GM19463 (cell line): ENCODE measurements around the gene NXPH2.
A peak's percentile ranks its signal among the peaks of the same experiment; 100 is the strongest.
"Not testable (repeated sequence)": the region's sequence is repeated elsewhere in the genome, so short reads cannot be mapped to it uniquely, and the experiment has no call there.

Experiments
- ATAC-seq: cut with Tn5 transposase; IDR thresholded peaks from one replicate; pipeline ENCODE4 v1.9.1; 2021; ENCODE audit warnings: mild to moderate bottlenecking, moderate library complexity; ENCODE audit not compliant: unreplicated experiment

Gene NXPH2

DNA sequence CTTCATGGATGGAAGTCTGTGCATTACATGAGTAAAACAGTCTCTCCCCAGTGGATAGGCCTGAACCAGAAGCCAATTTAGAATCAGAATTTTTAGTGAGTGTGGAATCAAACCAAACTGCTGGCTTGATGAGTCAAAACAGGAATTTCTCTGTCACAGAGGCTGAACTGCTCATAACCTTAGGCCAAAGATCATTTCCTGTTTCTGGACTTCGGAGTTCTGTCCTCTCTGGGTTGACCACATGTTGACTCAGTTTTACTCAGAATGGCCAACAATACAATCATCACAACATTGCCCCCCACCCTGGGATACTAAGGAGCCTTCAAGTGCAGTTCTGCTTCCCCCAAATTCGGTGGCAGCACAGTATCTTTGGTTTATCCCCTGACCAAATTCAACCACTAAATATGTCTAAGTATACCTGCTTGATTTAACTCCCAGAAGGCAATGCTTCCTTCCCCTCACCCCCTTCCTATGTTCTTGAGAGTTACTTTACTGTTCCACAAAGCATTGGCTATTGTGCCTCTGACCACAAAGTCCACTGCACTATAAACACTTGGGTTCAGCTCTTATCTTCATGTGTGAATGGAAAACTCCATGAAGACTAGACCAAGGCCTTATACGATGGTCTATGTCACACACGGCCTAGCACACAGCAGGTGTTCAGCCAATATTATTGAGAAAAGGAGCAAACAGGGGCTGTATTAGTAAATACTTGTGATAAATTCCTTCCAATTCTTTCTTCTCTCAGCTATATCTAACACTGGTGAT is 67.8 kb downstream of the NXPH2 start:
- peak; percentile 89 for ATAC-seq

DNA sequence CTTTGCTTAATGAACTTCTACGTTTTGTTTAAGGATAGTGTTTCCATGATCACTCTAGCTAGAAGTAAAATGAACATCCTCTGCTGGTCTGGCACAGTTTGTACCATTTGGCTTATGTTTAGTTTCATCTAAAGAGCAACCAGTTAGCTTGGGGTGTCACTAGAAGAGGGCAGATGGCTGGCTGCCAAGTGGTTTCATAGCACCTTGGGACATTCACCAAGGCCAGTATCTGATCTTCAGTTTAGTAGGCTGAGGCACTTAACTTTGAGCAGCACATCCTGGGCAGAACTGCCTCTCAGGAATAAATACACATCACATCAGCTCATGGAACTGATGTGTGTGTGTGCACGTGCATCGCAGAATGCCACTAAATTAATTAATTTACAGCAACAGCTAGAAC is 68.4 kb downstream of the NXPH2 start:
- ATAC-seq = peak; percentile 56

DNA sequence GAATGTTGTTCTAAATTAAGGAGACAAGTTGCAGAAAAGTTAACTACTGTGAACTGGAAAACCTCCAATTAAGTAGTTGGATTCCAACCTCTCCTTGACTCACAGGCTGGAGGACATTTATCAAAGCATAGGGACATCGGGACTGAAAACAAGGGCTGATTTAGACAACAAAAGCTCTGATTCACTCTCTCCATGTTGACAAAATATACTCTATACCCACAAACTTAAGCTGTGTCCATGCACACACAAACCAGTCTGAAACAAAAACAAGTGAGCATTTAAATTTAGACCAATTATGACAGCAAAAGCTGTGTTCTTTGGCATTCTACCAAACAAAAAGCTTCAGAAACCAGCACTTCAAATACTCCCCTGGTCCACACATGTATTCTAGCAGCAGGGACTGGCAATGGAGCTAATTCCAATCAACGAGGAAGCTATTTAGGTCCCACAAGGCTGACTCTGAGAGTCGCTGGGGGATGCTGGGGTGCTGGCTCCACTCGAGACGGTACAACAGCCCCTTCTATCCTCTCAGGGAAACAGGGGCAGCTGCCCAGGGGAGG is 71.4 kb downstream of the NXPH2 start:
- no peak for ATAC-seq

DNA sequence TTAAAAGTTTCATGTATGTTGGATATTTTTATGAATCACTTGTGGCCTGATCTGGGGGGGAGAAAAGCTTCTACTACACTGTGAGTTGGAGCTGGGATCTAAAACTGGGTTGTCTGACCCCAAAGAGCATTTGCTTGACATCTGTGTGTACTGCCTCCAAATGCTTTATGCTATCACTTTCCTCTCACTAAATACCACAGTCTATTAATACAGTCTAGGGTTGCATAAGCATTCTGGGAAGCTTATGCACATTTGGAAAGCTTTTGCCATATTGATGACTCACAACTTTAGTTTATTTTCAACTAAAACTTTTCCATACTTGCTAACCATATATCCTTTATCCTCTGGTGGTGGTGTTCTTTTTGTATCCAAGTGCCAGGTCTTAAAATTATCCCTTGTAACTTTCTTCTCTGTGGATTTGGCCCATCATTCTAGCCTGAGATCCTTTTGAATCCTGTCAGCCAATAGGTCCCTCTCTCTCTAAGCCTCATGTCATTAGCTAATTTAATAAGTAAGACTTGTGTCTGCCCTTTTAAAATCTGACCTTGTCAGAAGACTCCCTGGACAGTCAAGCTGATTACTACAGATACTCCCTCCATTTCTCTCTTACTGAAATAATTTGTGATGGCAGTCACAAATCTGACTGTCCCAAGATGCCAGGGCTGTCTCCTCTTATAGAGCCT is 72.7 kb downstream of the NXPH2 start:
- ATAC-seq = no peak

DNA sequence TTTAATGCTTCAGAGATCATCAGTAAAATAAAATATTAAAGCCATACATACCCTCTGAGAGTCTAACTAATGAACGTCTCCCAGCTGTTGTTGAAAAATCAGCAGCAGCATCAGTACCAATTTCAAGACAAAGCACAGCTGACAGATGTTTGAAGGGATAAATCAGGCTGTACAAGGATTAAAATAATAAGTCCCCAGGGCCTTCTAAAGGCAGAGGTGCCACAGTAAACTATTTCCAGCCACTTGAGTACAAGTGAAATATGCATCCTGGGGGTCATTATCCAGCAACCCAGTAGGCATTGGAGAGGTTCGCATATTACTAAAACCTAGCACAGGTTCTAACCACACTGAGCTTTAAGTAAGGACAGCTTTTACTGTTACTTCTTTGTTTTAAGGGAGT is 76.9 kb downstream of the NXPH2 start:
- no peak for ATAC-seq

DNA sequence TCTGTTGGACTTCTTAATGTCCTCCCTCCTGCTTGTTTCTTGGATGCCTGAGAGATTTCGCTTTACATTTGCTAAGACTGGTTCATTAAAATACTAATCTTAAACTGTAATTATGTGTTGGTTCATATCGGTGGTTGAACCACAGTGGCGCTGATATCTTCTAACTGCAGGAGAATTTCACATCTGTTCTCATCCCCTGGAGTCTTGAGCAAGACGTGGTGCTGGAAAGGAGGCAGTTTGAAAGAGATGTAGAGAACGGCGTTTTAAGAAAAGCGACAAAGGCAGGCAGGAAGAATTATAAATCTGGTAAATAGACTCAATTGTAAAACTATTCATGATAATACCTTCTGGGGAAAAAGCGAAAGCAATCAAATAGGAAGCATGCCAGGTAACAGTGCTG is 79.5 kb downstream of the NXPH2 start:
- no peak for ATAC-seq

DNA sequence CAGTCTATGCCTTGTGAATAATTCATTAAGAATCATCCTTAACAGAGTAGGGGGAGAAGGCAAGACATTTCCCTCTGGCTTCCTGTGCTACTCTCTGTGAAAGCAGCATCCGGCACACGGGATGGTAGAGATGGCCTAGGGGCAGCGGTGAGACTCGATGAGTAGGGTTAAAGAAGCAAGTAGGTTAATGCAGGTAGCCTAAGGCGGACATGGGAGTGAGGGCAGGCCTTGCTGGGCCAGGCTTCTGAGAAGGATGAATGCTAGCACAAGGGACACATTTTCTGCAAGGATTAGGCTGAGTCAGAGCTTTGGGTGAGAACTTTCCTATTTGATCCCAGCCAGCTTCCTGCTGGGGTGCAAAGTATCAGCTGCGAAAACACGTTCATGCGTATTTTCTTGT is 80.8 kb downstream of the NXPH2 start:
- ATAC-seq = no peak

DNA sequence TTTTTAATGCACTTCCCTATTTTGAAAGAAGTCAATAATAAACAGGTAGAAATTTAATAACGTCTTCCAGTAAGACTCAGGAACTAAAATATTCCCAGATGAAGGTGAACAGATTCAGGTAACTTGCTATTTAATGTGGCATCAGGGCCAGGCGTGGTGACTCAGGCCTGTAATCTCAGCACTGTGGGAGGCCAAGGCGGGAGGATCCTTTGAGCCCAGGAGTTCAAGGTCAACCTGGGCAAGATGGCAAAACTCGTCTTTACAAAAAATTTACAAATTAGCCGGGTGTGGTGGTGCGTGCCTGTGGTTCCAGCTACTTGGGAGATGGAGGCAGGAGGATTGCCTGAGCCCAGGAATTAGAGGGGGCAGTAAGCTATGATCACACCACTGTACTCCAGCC is 81.8 kb downstream of the NXPH2 start:
- no peak for ATAC-seq

DNA sequence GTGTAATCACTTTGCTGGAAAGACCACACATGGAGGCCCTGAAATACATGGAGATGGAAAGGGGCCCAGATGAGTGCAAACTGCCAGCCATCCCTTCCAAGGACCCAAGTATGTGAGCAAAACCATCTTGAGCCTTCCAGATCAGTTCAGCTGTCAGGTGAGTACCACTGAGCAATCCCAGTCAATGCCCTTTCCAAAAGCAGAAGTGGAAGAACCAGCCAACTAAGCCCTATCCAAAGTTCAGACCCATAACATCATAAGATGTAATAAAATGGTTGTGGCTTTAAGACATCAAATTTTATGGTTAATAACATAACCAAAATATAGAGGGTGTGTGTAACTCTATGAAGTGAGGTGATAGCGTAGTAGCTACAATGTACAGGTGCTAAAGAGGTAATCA is 88.5 kb downstream of the NXPH2 start:
- ATAC-seq = no peak

DNA sequence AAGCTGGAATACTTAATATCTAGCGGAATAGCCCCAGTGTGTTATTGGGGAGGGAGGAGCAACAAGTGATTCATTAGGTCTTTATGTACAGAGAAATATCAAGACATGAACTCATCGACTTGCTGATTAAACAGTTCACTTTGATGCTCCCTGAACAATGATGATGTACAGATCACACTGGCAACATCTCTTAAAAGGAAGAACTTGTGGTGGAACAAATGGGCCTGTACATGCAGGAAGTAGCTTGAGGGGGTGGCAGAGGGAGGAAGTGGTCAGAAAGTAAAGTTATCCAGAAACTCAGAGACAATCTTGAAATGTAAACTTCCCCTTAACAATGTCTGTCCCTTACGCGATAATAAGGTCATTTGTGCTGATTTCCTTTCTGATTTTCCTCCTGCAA is 90.5 kb downstream of the NXPH2 start:
- ATAC-seq = peak; percentile 54

DNA sequence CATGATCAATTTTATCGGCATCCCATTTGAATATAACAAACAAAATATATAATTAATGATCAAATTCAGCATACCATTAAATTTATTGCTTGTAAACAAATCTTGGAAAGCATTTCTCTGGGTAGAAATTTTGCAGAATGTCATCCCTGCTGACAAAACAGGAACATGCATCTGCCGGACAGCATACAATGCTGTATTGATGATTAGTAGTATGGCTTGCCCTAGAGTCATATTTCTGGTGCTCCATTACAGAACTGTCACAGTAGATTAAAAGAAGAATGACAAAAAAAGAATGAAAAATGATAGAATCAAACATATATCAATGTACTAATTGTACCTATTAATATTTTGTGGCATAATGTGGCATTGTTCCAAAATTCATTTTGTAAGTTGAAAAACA is 98.0 kb downstream of the NXPH2 start:
- no peak for ATAC-seq

DNA sequence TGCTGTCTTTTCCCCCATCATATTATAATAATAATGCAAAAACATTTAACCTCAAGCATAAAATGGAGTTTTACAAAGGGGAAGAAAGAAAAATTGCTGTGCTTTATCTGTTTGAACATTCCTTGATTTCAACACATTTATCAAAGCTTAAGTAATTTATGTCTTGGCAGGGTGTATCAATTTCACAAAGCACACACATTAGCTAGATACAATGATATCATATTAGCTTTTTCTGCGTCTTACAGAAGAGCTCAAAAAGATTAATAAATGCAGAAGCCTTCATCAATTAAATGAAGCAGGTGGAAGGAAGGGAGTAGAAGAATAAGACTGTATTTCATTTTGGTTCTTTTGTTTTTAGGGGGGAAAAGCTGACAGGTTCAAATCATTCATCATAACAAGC is 103.0 kb downstream of the NXPH2 start:
- ATAC-seq = no peak

DNA sequence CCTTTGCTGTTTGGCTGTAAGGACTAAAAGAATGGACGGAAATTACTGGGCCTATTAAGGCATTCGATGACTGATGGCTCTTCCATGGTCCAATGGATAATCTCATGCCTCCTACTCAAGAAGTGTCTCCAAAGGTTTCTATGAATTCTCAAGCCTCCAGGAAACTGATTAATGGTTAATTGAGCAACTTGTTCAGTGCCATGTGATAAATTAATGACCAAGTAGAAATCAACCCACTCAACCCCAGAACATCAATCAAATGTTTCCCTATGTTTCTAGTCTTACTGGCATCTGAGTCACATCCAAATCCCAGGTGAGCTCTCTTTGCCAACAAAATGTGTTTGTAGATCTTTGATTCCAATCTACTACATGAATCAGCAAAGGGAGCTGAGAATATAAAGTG is 103.6 kb downstream of the NXPH2 start:
- no peak for ATAC-seq

DNA sequence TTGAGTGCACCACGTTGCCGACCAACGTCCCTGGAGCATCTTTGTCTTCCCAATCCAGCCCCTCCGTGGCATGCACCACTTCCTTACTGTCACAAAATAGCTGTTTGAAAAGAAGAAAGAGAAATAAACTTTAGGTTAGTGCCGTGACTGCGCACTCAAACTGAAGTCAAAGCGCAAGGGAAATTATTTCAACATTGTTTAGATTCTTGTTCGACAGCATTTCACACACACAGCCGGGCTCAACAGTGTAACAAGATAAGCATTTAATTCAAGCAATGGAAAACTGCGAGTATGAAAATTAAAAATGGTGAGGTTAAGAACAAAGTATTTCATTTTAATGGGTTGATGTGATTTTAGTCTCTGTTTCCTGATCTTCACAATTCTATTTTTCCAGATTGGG is 108.6 kb downstream of the NXPH2 start:
- ATAC-seq = no peak

DNA sequence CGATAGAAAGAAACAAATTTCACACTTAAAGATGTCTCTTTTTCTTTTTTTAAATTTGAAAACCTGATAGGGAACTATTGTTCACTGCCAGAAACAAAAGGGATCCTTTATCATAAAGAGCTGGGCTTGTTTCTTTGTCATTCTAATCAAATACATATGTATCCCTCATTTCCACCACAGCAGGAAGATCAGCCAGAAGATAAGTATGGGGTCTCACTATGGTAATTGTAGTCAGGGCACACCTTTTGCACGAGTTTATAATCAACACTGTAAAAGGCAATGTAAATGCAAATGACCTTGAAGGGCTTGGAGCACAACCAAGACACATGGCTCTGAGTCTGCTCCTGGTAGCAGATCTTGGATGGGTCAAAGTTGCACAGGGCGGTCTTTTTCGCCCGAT is 109.5 kb downstream of the NXPH2 start:
- ATAC-seq = no peak

DNA sequence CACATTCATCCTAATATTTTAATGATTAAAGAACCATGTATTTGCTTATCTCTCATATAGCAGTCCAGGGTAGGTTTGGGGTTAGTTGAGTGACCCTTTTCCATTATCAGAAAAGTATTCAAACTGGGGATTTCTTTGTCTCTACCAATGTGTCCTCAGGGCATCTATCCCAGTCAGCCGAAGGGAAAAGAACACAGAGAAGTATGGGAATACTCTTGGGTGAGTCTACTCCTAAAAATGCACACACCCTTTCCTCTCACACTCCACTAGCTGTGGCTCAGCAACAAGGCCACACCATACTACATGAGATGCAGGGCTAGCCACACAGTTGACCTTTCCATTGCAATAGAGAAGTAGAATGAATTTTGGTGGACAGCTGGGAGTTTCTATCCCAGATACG is 114.3 kb downstream of the NXPH2 start:
- ATAC-seq = no peak

DNA sequence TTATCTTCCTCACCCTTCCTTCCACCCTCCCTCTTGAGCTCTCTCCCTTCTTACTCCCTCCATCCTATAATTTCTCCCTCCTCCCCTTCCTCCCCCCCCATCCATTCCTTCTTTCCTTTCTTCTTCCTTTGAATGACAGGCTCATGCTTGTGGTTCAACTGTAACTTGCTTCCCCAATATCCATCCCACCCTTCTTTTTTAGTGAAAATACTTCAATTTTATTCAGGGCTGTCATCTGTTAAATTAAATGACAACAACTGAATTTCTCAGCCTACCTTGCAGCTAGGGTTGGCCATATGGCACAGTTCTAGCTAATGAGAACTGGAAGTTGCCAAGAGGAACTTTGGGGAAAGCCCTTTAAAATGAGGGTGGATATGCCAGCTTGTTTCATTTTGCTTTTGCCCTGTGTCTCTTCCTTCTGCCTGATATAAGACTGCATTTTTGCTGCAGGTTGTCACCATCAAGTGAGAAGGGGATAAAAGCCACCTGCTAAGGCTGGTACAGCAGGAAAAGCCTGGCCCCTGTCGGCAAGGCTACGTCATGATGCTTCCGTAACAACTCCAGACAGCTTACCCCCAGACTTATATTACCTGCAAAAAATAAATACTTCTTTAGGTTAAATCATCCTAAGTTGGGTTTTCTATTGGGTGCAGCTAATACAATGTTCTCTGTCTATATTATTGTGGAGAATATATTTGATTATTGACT is 121.8 kb downstream of the NXPH2 start:
- ATAC-seq = no peak

DNA sequence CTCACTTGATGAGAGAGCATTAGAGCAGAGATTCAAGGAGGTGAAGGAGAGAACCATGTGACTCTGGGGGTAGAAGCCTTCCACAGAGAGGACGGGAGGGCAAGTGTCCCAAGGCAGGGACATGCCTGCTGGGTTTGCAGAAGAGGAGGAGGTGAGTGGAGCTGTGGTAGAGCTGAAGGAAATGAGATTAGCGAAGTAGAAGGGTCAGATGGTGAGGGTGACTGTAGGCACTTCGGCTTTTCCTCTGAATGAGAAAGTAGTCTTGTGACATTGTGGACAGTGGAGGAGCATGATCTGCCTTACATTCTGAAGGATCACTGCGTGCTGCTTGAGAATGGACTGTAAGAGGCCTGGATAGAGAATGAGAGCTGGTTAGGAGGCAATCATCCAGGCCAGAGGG is 126.0 kb downstream of the NXPH2 start:
- no peak for ATAC-seq

DNA sequence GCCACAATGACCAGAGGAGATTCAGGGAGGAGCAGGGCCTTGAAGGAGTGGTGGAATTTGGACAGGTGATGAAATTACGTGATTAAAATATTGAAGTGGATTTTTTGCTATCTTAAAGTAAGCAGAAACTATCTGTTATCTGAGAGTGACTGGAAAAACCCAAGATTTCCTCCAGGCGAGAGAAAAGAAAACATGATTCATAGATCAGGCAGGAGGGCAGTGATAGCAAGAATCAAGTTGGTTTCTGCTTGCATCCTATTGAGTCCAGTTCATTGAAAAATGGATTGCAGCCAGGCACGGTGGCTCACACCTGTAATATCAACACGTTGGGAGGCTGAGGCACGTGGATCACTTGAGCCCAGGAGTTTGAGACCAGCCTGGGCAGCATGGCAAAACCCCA is 127.8 kb downstream of the NXPH2 start:
- no peak for ATAC-seq

DNA sequence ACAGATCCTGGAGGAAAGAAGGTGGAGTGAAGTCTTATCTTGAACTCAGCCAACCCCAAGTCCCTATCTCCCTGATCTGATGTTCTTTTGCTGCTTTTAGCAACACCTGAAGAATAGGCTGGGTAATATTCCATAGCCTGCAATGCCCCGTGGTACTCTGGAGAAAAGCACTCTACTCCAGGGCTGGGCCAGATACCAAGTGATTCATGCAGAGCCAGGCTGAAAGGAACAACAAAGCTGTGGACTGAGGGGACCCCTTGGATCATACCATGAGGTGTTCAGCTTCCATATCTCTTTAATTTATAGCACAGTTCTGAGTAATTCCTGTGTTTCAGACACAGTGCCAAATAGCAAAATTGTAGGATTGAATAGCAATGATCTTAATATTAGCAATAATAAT is 130.6 kb downstream of the NXPH2 start:
- no peak for ATAC-seq

DNA sequence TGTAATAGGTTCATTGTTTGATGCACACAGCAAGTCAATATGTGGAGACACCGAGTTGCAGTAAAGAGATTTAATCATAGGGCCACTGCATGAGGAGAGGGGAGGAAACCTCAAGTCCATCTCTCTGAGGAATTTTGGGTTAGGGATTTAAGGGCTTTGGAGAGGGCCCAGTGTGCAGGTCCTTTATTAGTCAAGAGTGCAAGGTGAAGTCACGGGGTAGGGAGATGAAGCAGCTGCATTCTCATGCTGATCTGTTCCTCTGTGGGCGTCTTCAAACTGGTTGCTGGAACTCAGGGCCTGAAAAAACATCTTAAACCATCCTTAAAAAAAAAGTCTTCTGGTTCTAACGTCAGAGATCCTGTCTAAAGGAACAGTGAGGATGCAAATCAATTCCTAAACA is 131.6 kb downstream of the NXPH2 start:
- ATAC-seq = no peak

DNA sequence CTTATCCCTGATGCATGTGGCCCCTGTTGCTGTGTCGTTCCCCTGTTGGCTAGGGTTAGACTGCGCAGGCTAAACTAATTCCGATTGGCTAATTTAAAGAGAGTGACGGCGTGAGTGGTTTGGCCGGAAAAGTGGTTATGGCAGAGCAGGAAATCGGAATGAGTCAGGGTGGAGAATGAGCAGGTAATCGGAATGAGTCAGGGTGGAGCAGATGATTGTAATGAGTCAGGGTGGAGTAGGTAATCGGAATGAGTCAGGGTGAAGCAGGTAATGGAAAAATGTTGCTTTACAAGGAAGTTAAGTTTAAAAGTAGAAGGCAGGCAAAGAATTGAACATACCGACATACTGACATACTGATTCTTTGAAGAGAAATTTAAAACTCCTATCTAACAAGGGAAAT is 135.4 kb downstream of the NXPH2 start:
- ATAC-seq = not testable (repeated sequence)
